Activated CD8-positive, alpha-beta memory T cell treated with anti-CD3 and anti-CD28 coated beads, Interleukin-2, amount 50 U/mL, for 4 hours (primary cell): ENCODE measurements around the gene PAFAH2.
A peak's percentile ranks its signal among the peaks of the same experiment; 100 is the strongest.

Experiments used
- DNase-seq: peaks from one replicate; pipeline ENCODE4 v3.0.0-alpha.2; 2020

The PAFAH2 gene

GRCh38 chr1:25997828-25998761 is at the start of gene PAFAH2:
Gene PAFAH2, minus strand, starts transcription at chr1:25998063. Its CDS starts 7,247 bp downstream, at chr1:25990816.
- peak; percentile 94 for DNase-seq

GRCh38 chr1:26047278-26047874 is 49.5 kb upstream of the PAFAH2 start:
- DNase-seq, result no peak

- DNase-seq, result no peak
These were observed 48.6 kb upstream of the PAFAH2 start for GRCh38 chr1:26046246-26047095.

GRCh38 chr1:26045722-26046245 is 47.9 kb upstream of the PAFAH2 start, which contains the start of gene SLC30A2:
Gene SLC30A2, minus strand, starts transcription at chr1:26046118. Its CDS starts 222 bp downstream, at chr1:26045896.
- DNase-seq, result no peak

GRCh38 chr1:26044971-26045721 is 47.3 kb upstream of the PAFAH2 start:
- no peak for DNase-seq

GRCh38 chr1:26044414-26044813 is 46.6 kb upstream of the PAFAH2 start:
- no peak for DNase-seq

- no peak for DNase-seq
These were observed 45.9 kb upstream of the PAFAH2 start for GRCh38 chr1:26043765-26044164.

- no peak for DNase-seq
These were observed 44.1 kb upstream of the PAFAH2 start for GRCh38 chr1:26041978-26042377.

GRCh38 chr1:26041401-26041800 is 43.5 kb upstream of the PAFAH2 start:
- DNase-seq, result no peak

- no peak for DNase-seq
These were observed 41.0 kb upstream of the PAFAH2 start for GRCh38 chr1:26038904-26039303.

GRCh38 chr1:26038477-26038876 is 40.6 kb upstream of the PAFAH2 start:
- no peak for DNase-seq

GRCh38 chr1:26037904-26038303 is 40.0 kb upstream of the PAFAH2 start:
- DNase-seq, result no peak

GRCh38 chr1:26036756-26037281 is 39.0 kb upstream of the PAFAH2 start:
- DNase-seq, result no peak

GRCh38 chr1:26035959-26036755 is 38.3 kb upstream of the PAFAH2 start:
- DNase-seq, result peak; percentile 77

GRCh38 chr1:26035203-26035958 is 37.5 kb upstream of the PAFAH2 start:
- DNase-seq, result peak; percentile 93

GRCh38 chr1:26034504-26035202 is 36.8 kb upstream of the PAFAH2 start:
- DNase-seq, result no peak

- DNase-seq, result no peak
These were observed 34.9 kb upstream of the PAFAH2 start for GRCh38 chr1:26032656-26033357.

- DNase-seq, result no peak
These were observed 33.9 kb upstream of the PAFAH2 start for GRCh38 chr1:26031611-26032220.
